Liver (tissue), 9 donors: Measurements from ENCODE around the gene SHC2. TPM values are rescaled to one million over a fixed set of nuclear protein-coding genes. Genes with fewer than 3 reads are reported as not detected.

Experiments used
- DNase-seq: peaks from one replicate; pipeline ENCODE4 v3.0.0-alpha.2; 2017; ENCODE audit warnings: low spot score
- H3K27ac ChIP-seq, 2 donors: one replicate each; pipeline ENCODE4 v1.7.0; 2013; ENCODE audit warnings: inconsistent platforms in 2 of 2, low read length in 2 of 2, control low read depth in 1 of 2, low read depth in 1 of 2, mild to moderate bottlenecking in 1 of 2
- H3K27me3 ChIP-seq, 4 donors: one replicate each; pipeline versions ENCODE4 v1.6.1 to v1.7.0; 2013; ENCODE audit warnings: low read length in 3 of 4, inconsistent platforms in 1 of 4, mild to moderate bottlenecking in 1 of 4, moderate library complexity in 1 of 4; ENCODE audit not compliant: control insufficient read depth in 4 of 4, insufficient read depth in 4 of 4
- H3K36me3 ChIP-seq, 4 donors: one replicate each; pipeline versions ENCODE4 v1.6.1 to v1.7.0; 2013; ENCODE audit warnings: low read length in 3 of 4, mild to moderate bottlenecking in 3 of 4, low read depth in 1 of 4, moderate library complexity in 1 of 4; ENCODE audit not compliant: control insufficient read depth in 4 of 4, insufficient read depth in 3 of 4
- H3K4me1 ChIP-seq, 4 donors: one replicate each; pipeline versions ENCODE4 v1.6.1 to v1.7.0; 2013; ENCODE audit warnings: low read length in 3 of 4, mild to moderate bottlenecking in 3 of 4, moderate library complexity in 1 of 4; ENCODE audit not compliant: control insufficient read depth in 4 of 4, insufficient read depth in 4 of 4
- H3K4me3 ChIP-seq, 3 donors: one replicate each; pipeline versions ENCODE4 v1.6.1 to v1.7.0; 2013; ENCODE audit warnings: low read length in 3 of 3, control low read depth in 1 of 3, low read depth in 1 of 3, mild to moderate bottlenecking in 1 of 3
- H3K9ac ChIP-seq, 2 donors: one replicate each; pipeline ENCODE4 v1.7.0; 2013; ENCODE audit warnings: low read length in 2 of 2, mild to moderate bottlenecking in 2 of 2, moderate library complexity in 2 of 2, control low read depth in 1 of 2, low read depth in 1 of 2
- H3K9me3 ChIP-seq, 4 donors: one replicate each; pipeline versions ENCODE4 v1.6.1 to v1.7.0; 2013; ENCODE audit warnings: low read length in 3 of 4; ENCODE audit not compliant: control insufficient read depth in 4 of 4
- ATF3 ChIP-seq: IDR thresholded peaks from 2 replicates; pipeline ENCODE4 v1.6.1; 2016; ENCODE audit warnings: antibody characterized with exemption
- CTCF ChIP-seq: fragments of 150-350 bp; IDR thresholded peaks from 2 replicates; pipeline ENCODE4 v1.5.1; 2017; ENCODE audit warnings: improper control_type of control experiment, low read depth, low read length; ENCODE audit not compliant: missing input control
- EGR1 ChIP-seq, 2 donors: IDR thresholded peaks; 2 replicates each; pipeline ENCODE4 v1.6.1; 2016 to 2018; ENCODE audit warnings: antibody characterized with exemption in 2 of 2, low read depth in 2 of 2
- FOXA1 ChIP-seq: IDR thresholded peaks from 2 replicates; pipeline ENCODE4 v1.6.1; 2016; ENCODE audit warnings: antibody characterized with exemption
- FOXA2 ChIP-seq: IDR thresholded peaks from 2 replicates; pipeline ENCODE4 v1.6.1; 2016; ENCODE audit warnings: antibody characterized with exemption
- GABPA ChIP-seq, 2 donors: IDR thresholded peaks in 1 of 2; conservative IDR thresholded peaks in 1 of 2; 2 replicates each; pipeline ENCODE4 v1.6.1; 2016; ENCODE audit warnings: antibody characterized with exemption in 2 of 2, mild to moderate bottlenecking in 1 of 2, moderate library complexity in 1 of 2
- HNF4A ChIP-seq, 2 donors: conservative IDR thresholded peaks; 2 replicates each; pipeline ENCODE4 v1.6.1; 2016; ENCODE audit warnings: antibody characterized with exemption in 2 of 2, mild to moderate bottlenecking in 2 of 2
- HNF4G ChIP-seq: IDR thresholded peaks from 2 replicates; pipeline ENCODE4 v1.6.1; 2016; ENCODE audit warnings: antibody characterized with exemption
- JUND ChIP-seq, 2 donors: IDR thresholded peaks; 2 replicates each; pipeline ENCODE4 v1.6.1; 2016; ENCODE audit warnings: antibody characterized with exemption in 2 of 2
- MAX ChIP-seq: IDR thresholded peaks from 2 replicates; pipeline ENCODE4 v1.6.1; 2016; ENCODE audit warnings: antibody characterized with exemption
- NR2F2 ChIP-seq: IDR thresholded peaks from 2 replicates; pipeline ENCODE4 v1.6.1; 2016; ENCODE audit warnings: antibody characterized with exemption
- RAD21 ChIP-seq, 2 donors: IDR thresholded peaks; 2 replicates each; pipeline ENCODE4 v1.6.1; 2016; ENCODE audit warnings: antibody characterized with exemption in 2 of 2, mild to moderate bottlenecking in 2 of 2
- REST ChIP-seq: IDR thresholded peaks from 2 replicates; pipeline ENCODE4 v1.6.1; 2016; ENCODE audit warnings: antibody characterized with exemption, mild to moderate bottlenecking
- RXRA ChIP-seq, 2 donors: IDR thresholded peaks; 2 replicates each; pipeline ENCODE4 v1.6.1; 2017 to 2018; ENCODE audit warnings: antibody characterized with exemption in 2 of 2, mild to moderate bottlenecking in 1 of 2
- SP1 ChIP-seq: IDR thresholded peaks from 2 replicates; pipeline ENCODE4 v1.6.1; 2018; ENCODE audit warnings: antibody characterized with exemption, mild to moderate bottlenecking
- TAF1 ChIP-seq: conservative IDR thresholded peaks from 2 replicates; pipeline ENCODE4 v1.6.1; 2016; ENCODE audit warnings: antibody characterized with exemption, mild to moderate bottlenecking
- YY1 ChIP-seq: IDR thresholded peaks from 2 replicates; pipeline ENCODE4 v1.6.1; 2016; ENCODE audit warnings: antibody characterized with exemption, mild to moderate bottlenecking
- WGBS: extraction: QIAGEN DNeasy Blood & Tissue Kit; methylation state at CpG from one replicate; pipeline ENCODE4 v1.1.7; 2013; 5-methylcytosine and 5-hydroxymethylcytosine counted together
- polyA plus RNA-seq, 2 donors: library from polyadenylated mRNA; stranded (reverse) in 1 of 2; unstranded in 1 of 2; fragments of 200-250 nt in 1 of 2; fragments of >200 nt in 1 of 2; fragmentation: Nextera tagmentation in 1 of 2; extraction: Ambion mirVana in 1 of 2; gene quantifications; one replicate each; pipeline versions ENCODE4 v1.2.1 to v1.2.3, GENCODE V29; 2013 to 2015
- total RNA-seq, 2 donors: library from RNA; depleted of rRNA; stranded (reverse); fragments of >200 nt; gene quantifications; one replicate each; pipeline ENCODE4 v1.2.3, GENCODE V29; 2014
- TF ChIP-seq, protein P1 (sequence below): IDR thresholded peaks from 2 replicates; pipeline ENCODE4 v1.6.1; 2016; ENCODE audit warnings: antibody characterized with exemption
- donor health status: healthy.
- donor health status: healthy.
- donor health status: healthy.
- donor health status: healthy.
- donor health status: healthy.

The SHC2 gene
- total and polyA plus RNA-seq, 4 donors = 15.6 to 43.0 (median 23.0) TPM

GRCh38 chr19:475360-475759, 14.5 kb upstream of the SHC2 start:
- no peaks in the 10 kb centered on the region for H3K36me3 ChIP-seq
- H3K27me3 ChIP-seq = no peaks in the 10 kb centered on the region
- no peak for DNase-seq
- H3K4me1 ChIP-seq = peaks cover 0 to 4% (median 4%) of the 10 kb centered on the region in 4 donors
- no peaks in the 10 kb centered on the region for H3K9me3 ChIP-seq
- 83% methylated on average over 13 of the region's 13 CpGs for WGBS
- no peak overlapping the region for H3K9ac ChIP-seq
- H3K27ac ChIP-seq = no peak overlapping the region
- H3K4me3 ChIP-seq = no peak overlapping the region
- TF ChIP-seq FOXA1 (no peak), NR2F2 (no peak), RAD21 (IDR thresholded peaks at IDR 0.05) (no peak), YY1 (no peak), ATF3 (no peak), EGR1 (IDR thresholded peaks at IDR 0.05; ENCODE audit: low read depth in 2 of 2) (no peak), MAX (no peak), RXRA (IDR thresholded peaks at IDR 0.05) (no peak), JUND (IDR thresholded peaks at IDR 0.05) (no peak), GABPA (IDR thresholded peaks at IDR 0.05 in 1 of 2, conservative IDR thresholded peaks at IDR 0.05 in 1 of 2) (no peak), HNF4A (conservative IDR thresholded peaks at IDR 0.05) (no peak), CTCF (no peak), FOXA2 (no peak)
- TF ChIP-seq, protein P1, sequence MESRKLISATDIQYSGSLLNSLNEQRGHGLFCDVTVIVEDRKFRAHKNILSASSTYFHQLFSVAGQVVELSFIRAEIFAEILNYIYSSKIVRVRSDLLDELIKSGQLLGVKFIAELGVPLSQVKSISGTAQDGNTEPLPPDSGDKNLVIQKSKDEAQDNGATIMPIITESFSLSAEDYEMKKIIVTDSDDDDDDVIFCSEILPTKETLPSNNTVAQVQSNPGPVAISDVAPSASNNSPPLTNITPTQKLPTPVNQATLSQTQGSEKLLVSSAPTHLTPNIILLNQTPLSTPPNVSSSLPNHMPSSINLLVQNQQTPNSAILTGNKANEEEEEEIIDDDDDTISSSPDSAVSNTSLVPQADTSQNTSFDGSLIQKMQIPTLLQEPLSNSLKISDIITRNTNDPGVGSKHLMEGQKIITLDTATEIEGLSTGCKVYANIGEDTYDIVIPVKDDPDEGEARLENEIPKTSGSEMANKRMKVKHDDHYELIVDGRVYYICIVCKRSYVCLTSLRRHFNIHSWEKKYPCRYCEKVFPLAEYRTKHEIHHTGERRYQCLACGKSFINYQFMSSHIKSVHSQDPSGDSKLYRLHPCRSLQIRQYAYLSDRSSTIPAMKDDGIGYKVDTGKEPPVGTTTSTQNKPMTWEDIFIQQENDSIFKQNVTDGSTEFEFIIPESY = no peak

DNA sequence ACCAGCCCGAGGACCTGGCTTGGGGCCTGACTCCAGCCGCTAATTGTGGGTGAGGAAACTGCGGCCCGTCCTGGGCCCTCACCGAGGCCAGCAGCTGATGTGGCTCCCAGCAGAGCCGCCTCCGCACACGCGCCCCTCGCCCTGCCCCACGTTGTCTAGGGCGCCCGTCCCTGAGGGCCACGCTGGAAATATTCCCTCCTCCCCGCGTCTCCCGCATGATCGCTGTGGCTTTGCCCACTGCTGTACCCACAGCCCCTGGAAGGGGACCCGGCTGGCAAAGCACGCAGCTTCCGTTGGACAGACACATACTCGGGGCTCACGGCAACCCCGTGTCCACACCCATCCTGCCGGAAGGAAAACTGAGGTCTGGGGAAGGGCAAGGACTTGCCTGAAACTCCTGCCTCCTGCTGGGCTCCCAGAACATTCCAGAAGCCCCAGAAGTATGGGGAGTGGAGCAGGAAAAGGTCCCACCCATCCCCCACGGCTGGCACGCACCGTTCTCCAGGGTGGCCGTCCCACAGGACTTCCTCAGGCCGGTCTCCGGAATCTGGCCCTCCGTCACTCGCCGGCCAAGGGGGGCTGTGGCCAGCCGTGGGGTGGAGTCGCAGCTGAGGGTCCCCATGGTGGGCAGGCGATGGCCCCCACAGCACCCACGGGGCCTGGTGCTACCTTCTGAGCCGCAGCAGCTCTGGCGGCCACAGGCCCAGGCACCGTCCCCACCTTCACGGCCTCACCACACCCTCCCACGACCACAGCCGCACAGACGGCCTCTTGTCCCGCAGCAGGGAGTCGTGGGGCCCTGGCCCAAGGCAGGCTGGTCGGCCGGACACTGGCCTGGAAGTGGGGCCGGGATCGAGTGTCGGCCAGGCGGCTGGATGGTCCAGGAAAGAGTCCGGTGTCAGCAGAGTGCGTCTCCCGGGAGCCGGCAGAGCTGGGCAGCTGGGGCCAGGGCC, 13.6 kb upstream of the SHC2 start:
- Histone ChIP-seq H3K27ac (no peak overlapping the region), H3K9ac (no peak overlapping the region), H3K4me1 (no peaks in the 10 kb centered on the region), H3K4me3 (no peak overlapping the region), H3K9me3 (no peaks in the 10 kb centered on the region), H3K27me3 (no peaks in the 10 kb centered on the region), H3K36me3 (no peaks in the 10 kb centered on the region)
- DNase-seq = no peak
- WGBS = 65% methylated on average over 57 of the region's 57 CpGs
- TF ChIP-seq ATF3 (no peak), GABPA (IDR thresholded peaks at IDR 0.05 in 1 of 2, conservative IDR thresholded peaks at IDR 0.05 in 1 of 2) (no peak), EGR1 (IDR thresholded peaks at IDR 0.05; ENCODE audit: low read depth in 2 of 2) (no peak), JUND (IDR thresholded peaks at IDR 0.05) (no peak), TAF1 (no peak), RXRA (IDR thresholded peaks at IDR 0.05) (no peak), REST (no peak), FOXA2 (no peak), SP1 (no peak), FOXA1 (no peak), HNF4G (no peak), RAD21 (IDR thresholded peaks at IDR 0.05) (no peak), HNF4A (conservative IDR thresholded peaks at IDR 0.05) (no peak), NR2F2 (no peak)
- TF ChIP-seq, protein P1 = no peak
